NCI-H1105 treated with DMSO at 0.1 percent for 48 hours (cell line): Measurements from ENCODE around the gene CNOT6.
A peak's percentile ranks its signal among the peaks of the same experiment; 100 is the strongest.
"Not testable (repeated sequence)": the region's sequence is repeated elsewhere in the genome, so short reads cannot be mapped to it uniquely, and the experiment has no call there.

Experiments used
- DNase-seq: peaks from one replicate; lab custom pipeline; 2025; lab: John Stamatoyannopoulos, UW

CNOT6 gene

GRCh38 chr5:180494060-180494509 lies at the start of gene CNOT6:
CNOT6 (plus strand) TSS chr5:180494379; CDS start chr5:180529277, 34,898 bp downstream.
- DNase-seq, result peak; percentile 72

- no peak for DNase-seq
Measured at GRCh38 chr5:180454752-180455151, 39.4 kb upstream of the CNOT6 start.

GRCh38 chr5:180455872-180456271 lies 38.3 kb upstream of the CNOT6 start:
- no peak for DNase-seq

- no peak for DNase-seq
Measured at GRCh38 chr5:180456792-180457191, 37.4 kb upstream of the CNOT6 start.

- not testable (repeated sequence) for DNase-seq
Measured at GRCh38 chr5:180458852-180459673, 35.1 kb upstream of the CNOT6 start.

- not testable (repeated sequence) for DNase-seq
Measured at GRCh38 chr5:180459674-180460142, 34.5 kb upstream of the CNOT6 start.

- DNase-seq, result no peak
Measured at GRCh38 chr5:180460834-180461233, 33.3 kb upstream of the CNOT6 start.

GRCh38 chr5:180461303-180461702 lies 32.9 kb upstream of the CNOT6 start:
- DNase-seq, result no peak

GRCh38 chr5:180463216-180463900 lies 30.8 kb upstream of the CNOT6 start:
- DNase-seq, result no peak

GRCh38 chr5:180463916-180464602 lies 30.1 kb upstream of the CNOT6 start:
- no peak for DNase-seq

- no peak for DNase-seq
Measured at GRCh38 chr5:180464603-180464970, 29.6 kb upstream of the CNOT6 start.

GRCh38 chr5:180465052-180465451 lies 29.1 kb upstream of the CNOT6 start:
- not testable (repeated sequence) for DNase-seq

GRCh38 chr5:180466316-180466715 lies 27.9 kb upstream of the CNOT6 start:
- no peak for DNase-seq

- no peak for DNase-seq
Measured at GRCh38 chr5:180467028-180467975, 26.9 kb upstream of the CNOT6 start.

- no peak for DNase-seq
Measured at GRCh38 chr5:180467989-180468731, 26.0 kb upstream of the CNOT6 start.

GRCh38 chr5:180468732-180469585 lies 25.2 kb upstream of the CNOT6 start:
- no peak for DNase-seq

GRCh38 chr5:180469586-180469865 lies 24.7 kb upstream of the CNOT6 start:
- DNase-seq, result no peak

GRCh38 chr5:180469866-180470265 lies 24.3 kb upstream of the CNOT6 start:
- no peak for DNase-seq

GRCh38 chr5:180470361-180470760 lies 23.8 kb upstream of the CNOT6 start:
- no peak for DNase-seq
